ENCODE measurements around the gene IL21.
"Not testable (repeated sequence)": the region's sequence is repeated elsewhere in the genome, so short reads cannot be mapped to it uniquely, and the experiment has no call there.

The IL21 gene

DNA sequence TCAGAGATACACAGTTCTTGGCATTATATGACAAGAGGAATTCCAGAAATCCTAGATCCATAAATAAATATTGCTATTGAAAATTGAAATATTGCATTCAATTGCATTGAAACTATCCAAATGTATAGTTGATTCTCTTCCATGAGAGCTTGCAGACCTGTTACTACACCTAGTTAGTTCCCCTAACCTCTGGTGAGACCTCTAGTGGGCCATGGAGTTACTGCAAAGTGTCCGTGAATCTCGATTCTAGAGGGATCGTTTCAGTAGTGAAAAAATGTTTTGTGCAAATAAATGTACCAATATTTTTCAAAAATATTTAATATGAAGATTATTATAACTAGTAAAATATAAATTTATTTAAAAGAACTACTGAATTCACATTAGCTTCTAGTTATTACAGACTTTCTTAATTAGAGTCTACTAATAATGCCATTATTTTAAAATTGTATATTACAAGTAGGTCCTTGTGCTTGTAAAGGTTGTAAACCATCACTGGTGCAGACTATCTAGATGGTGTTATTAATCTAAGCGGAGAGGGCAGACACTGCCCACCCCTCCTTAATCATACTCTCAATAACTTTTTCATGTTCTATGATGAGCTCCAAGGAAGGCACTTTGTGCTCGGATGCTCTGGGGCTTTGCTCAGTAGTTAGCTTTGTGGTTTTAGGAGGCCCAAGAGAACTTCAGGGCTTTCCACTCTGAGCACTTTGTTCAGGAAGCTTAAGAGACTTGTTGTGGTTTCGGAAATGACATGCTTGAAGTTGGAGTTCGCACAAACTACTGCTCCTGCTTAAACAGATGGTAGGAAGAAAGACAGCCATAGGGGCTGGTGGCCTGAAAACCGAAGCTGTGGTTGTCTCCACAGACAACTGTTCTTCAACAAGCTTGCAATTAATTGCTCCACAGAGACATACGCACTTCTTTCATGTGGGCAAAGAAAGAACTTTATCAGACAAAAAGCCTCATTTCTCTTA is 42.8 kb downstream of the IL21 start:
- DNase-seq (ENCODE audit: low read depth), result peak; percentile 54

GRCh38 chr4:122577189-122577553 is 43.7 kb downstream of the IL21 start:
- DNase-seq (ENCODE audit: low read depth), result no peak

- DNase-seq (ENCODE audit: low read depth), result no peak
Measured at GRCh38 chr4:122576261-122577188, 44.3 kb downstream of the IL21 start.

DNA sequence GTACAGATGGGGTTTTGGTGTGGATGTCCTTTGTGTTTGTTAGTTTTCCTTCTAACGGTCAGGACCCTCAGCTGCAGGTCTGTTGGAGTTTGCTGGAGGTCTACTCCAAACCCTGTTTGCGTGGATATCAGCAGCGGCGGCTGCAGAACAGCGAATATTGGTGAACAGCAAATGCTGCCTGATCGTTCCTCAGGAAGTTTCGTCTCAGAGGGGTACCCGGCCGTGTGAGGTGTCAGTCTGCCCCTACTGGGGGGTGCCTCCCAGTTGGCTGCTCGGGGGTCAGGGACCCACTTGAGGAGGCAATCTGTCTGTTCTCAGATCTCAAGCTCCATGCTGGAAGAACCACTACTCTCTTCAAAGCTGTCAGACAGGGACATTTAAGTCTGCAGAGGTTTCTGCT is 46.5 kb downstream of the IL21 start:
- DNase-seq (ENCODE audit: low read depth), result not testable (repeated sequence)

GRCh38 chr4:122562449-122562848 is 58.4 kb downstream of the IL21 start:
- no peak for DNase-seq (ENCODE audit: low read depth)

Measured in activated T-cell treated with anti-CD3 and anti-CD28 coated beads for 48 hours (primary cell).